Measurements from ENCODE around the gene HOXA7. TPM values are rescaled to one million over a fixed set of nuclear protein-coding genes. Genes with fewer than 3 reads are reported as not detected.

HOXA7 gene
- total RNA-seq, 2 donors from 2014 or later = 21.9 to 24.4 TPM

DNA sequence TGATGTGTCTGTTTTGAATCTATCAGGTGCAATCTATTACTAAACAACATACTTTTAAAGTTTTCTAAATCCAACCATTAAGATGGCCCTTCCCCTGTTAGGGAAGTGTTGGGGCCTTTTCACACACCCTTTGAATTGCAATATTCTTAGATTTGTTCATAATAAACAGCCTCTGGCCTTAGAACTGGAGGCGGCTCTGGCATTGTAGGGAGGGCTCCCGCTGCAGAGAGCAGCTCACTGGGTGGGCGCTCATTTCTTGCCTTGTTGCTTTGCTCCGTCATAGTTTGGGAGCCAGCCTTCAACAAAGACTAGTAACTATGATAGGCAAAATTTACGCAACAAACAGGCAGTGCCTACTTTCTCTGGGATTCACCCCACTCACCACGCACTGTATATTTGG lies 21.9 kb upstream of the HOXA7 start:
- no peaks in the 10 kb centered on the region for H3K36me3 ChIP-seq
- H3K27me3 ChIP-seq = peaks cover 9% of the 10 kb centered on the region
- peak overlapping the region in 1 of 2 donors; percentile 98 for H3K9ac ChIP-seq (ENCODE audit: low read depth in 2 of 2, low read length in 2 of 2)
- DNase-seq = no peak
- intact Hi-C loops (cut with DNase I) = no loop called here
- TF ChIP-seq, protein P1, sequence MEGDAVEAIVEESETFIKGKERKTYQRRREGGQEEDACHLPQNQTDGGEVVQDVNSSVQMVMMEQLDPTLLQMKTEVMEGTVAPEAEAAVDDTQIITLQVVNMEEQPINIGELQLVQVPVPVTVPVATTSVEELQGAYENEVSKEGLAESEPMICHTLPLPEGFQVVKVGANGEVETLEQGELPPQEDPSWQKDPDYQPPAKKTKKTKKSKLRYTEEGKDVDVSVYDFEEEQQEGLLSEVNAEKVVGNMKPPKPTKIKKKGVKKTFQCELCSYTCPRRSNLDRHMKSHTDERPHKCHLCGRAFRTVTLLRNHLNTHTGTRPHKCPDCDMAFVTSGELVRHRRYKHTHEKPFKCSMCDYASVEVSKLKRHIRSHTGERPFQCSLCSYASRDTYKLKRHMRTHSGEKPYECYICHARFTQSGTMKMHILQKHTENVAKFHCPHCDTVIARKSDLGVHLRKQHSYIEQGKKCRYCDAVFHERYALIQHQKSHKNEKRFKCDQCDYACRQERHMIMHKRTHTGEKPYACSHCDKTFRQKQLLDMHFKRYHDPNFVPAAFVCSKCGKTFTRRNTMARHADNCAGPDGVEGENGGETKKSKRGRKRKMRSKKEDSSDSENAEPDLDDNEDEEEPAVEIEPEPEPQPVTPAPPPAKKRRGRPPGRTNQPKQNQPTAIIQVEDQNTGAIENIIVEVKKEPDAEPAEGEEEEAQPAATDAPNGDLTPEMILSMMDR (IDR thresholded peaks at IDR 0.05) = no peak
- peaks cover 19% of the 10 kb centered on the region for H3K4me1 ChIP-seq
- H3K27ac ChIP-seq = peak overlapping the region; percentile 94
- no peaks in the 10 kb centered on the region for H3K9me3 ChIP-seq
- peak overlapping the region; percentile 28 for H3K4me3 ChIP-seq

DNA sequence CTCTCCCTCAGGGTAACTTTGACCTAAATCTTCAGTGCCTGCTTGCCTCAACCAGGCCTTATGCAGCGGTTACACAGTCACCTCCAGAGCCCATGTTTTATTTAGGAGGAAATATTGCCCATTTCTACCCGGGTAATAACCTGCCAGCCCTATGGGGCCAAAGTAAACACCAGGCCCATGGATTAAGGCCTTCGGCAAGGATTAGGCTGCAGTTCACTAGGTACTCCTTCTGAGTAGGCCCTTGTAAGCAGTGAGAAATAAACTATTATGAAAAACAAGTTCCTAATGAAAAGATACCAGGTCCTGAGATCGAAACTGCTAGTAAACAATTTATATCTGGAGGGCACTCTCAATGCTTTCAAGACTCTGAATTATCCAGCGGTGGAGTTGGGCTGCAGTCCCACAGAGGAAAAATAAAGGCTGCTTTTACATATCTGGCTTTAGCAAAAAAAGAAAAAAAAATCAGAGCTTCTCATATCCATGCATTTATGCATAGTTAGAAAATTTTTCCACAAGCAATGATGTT lies 21.4 kb upstream of the HOXA7 start:
- Histone ChIP-seq H3K4me3 (peak overlapping the region; percentile 28), H3K36me3 (no peaks in the 10 kb centered on the region), H3K27me3 (peaks cover 10% of the 10 kb centered on the region), H3K27ac (peak overlapping the region; percentile 94), H3K9me3 (no peaks in the 10 kb centered on the region), H3K9ac (ENCODE audit: low read depth in 2 of 2, low read length in 2 of 2) (peak overlapping the region; percentile 67 to 98), H3K4me1 (peaks cover 14% of the 10 kb centered on the region)
- DNase-seq = no peak
- intact Hi-C loops (cut with DNase I) = no loop called here
- TF ChIP-seq, protein P1 (IDR thresholded peaks at IDR 0.05) = no peak

DNA sequence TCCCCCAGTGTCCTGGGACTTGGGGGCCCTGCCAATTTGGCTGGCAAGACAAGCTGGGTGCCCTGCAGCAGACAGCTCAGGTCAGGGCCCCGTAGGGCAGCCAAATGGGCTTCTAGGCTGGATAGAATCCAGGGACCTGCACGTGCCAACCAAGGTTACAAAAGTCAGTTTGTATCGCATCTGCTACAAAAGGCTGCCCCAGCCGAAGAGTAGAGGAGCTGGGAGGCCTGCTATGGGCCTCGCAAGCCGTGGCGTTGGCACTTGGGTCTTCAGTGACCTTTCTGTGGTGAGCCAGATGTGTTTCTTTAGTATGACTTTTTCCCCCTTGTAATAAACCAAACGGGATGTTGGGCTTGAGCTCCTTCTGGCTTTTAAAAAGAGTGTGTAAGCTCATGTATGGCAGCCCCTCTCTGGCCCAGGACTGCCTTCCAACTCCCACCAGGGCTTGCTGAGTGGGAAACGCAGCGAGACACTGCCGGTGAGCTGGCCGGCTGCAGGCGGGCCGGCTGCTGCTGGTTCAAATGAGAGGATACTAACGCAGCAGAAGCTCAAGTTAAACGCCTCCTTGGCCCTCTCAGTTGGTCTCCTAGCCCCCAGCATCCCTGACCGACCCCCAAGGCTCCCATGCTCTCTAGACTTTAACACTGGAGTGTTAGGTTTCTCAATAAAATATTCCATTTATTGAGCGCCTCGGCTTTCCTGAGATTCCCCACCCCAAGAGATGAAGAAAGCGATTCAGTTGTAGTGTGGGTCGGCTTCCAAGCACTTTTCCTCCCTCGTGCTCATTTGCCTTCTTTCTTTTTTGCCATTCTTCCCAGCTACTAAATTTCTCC lies 20.7 kb upstream of the HOXA7 start:
- Histone ChIP-seq H3K27ac (peak overlapping the region; percentile 94), H3K4me3 (peak overlapping the region; percentile 28), H3K9ac (ENCODE audit: low read depth in 2 of 2, low read length in 2 of 2) (peak overlapping the region; percentile 67 to 98), H3K9me3 (no peaks in the 10 kb centered on the region), H3K27me3 (peaks cover 10% of the 10 kb centered on the region), H3K4me1 (peaks cover 10% of the 10 kb centered on the region), H3K36me3 (no peaks in the 10 kb centered on the region)
- intact Hi-C loops (cut with DNase I) = no loop called here
- no peak for DNase-seq
- TF ChIP-seq, protein P1 (IDR thresholded peaks at IDR 0.05) = no peak

DNA sequence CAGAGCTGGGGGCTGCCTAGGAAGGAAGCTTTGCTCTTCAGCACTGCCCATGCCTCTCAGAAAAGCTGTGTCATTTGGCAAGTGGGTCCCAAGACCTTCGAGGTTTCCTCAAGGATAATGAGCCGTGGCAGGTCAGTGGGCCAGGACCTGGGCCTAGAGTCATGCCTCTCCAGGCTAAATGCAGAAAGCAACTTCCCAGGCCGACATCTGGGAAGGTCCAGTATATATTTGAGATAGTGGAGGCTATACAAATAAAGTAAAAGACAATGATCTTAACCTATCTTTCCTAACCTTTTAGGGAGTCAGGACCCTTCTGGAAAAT lies 20.0 kb upstream of the HOXA7 start:
- intact Hi-C loops (cut with DNase I) = no loop called here
- TF ChIP-seq, protein P1 (IDR thresholded peaks at IDR 0.05) = no peak
- Histone ChIP-seq H3K27ac (peak overlapping the region; percentile 94), H3K36me3 (no peaks in the 10 kb centered on the region), H3K4me1 (peaks cover 4% of the 10 kb centered on the region), H3K9ac (ENCODE audit: low read depth in 2 of 2, low read length in 2 of 2) (peak overlapping the region; percentile 77 to 98), H3K27me3 (peaks cover 10% of the 10 kb centered on the region), H3K4me3 (peak overlapping the region; percentile 24), H3K9me3 (no peaks in the 10 kb centered on the region)
- no peak for DNase-seq

DNA sequence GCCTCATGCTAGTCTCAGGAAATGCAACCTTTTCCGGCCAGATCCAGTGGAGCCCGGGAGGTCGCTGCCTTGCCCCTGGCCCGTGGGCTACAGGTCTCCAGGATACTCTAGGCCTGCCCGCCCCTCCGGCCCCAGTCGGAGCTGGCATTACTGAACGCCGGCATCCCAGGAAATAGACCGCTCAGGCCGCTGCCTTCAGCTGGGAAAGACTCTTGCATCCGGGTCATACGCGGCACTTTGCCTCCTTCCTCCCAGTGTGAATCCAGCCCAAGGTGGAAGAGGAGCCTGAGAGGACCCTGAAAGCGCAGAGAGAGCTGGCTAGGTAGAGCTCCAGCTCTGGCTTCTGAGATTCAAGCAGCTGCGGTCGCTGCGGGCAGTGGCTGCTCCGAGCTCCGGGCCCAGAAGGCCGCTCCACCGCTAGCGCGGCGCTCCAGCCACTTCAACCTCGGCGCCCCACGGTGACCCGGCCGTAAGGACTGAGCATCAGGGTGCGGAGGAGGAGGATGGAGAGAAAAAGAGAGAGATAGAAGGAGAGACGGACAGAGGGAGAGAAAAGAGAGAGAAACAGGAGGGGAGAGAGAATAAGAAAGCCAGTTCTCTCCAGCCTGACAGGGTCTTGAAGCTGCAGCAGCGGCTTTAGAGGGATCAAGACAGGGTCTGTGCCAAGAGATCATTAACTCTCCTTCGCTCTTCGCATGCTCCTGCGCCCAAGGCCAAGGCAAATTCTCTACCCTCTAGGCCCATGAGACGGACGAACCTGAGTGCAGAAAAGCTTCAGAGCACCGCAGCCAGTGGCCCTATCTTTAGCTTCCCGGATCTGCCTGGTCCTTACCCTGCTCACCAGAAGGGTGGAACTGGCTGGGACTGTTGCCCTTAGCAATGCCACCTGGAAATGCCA lies 19.4 kb upstream of the HOXA7 start:
- intact Hi-C loops (cut with DNase I) = no loop called here
- Histone ChIP-seq H3K9me3 (no peaks in the 10 kb centered on the region), H3K36me3 (no peaks in the 10 kb centered on the region), H3K4me1 (peaks cover 3% of the 10 kb centered on the region), H3K27ac (peak overlapping the region; percentile 94), H3K9ac (ENCODE audit: low read depth in 2 of 2, low read length in 2 of 2) (peak overlapping the region; percentile 77 to 98), H3K4me3 (peak overlapping the region; percentile 24), H3K27me3 (peaks cover 10% of the 10 kb centered on the region)
- no peak for DNase-seq
- TF ChIP-seq, protein P1 (IDR thresholded peaks at IDR 0.05) = no peak

Measured in colonic mucosa (tissue), 4 donors.